ENCODE data around the gene ARHGAP6. TPM values are rescaled to one million over a fixed set of nuclear protein-coding genes. Genes with fewer than 3 reads are reported as not detected.
"Not testable (repeated sequence)": the region's sequence is repeated elsewhere in the genome, so short reads cannot be mapped to it uniquely, and the experiment has no call there.

Gene ARHGAP6
- total RNA-seq, 2 donors from 2014 or later = 1.4 to 5.6 TPM

- ATAC-seq (no peak), DNase-seq (no peak)
- intact Hi-C loops (cut with DNase I, micrococcal nuclease) = no loop called here
Observed at GRCh38 chrX:11580789-11581188, 84.9 kb downstream of the ARHGAP6 start.

- no peak for ATAC-seq
- intact Hi-C loops (cut with DNase I, micrococcal nuclease) = no loop called here
- DNase-seq = no peak
Observed at GRCh38 chrX:11579636-11580600, 85.8 kb downstream of the ARHGAP6 start.

GRCh38 chrX:11578301-11578700 lies 87.4 kb downstream of the ARHGAP6 start:
- DNase-seq; ATAC-seq; intact Hi-C loops (cut with DNase I, micrococcal nuclease): not testable (repeated sequence)

- ATAC-seq = no peak
- intact Hi-C loops (cut with DNase I, micrococcal nuclease) = no loop called here
- no peak for DNase-seq
Observed at GRCh38 chrX:11577603-11578002, 88.1 kb downstream of the ARHGAP6 start.

- ATAC-seq (no peak), DNase-seq (no peak)
- intact Hi-C loops (cut with DNase I, micrococcal nuclease) = no loop called here
Observed at GRCh38 chrX:11575332-11575731, 90.4 kb downstream of the ARHGAP6 start.

- no peak for DNase-seq
- intact Hi-C loops (cut with DNase I, micrococcal nuclease) = no loop called here
- ATAC-seq = no peak
Observed at GRCh38 chrX:11567528-11568220, 98.0 kb downstream of the ARHGAP6 start.

GRCh38 chrX:11566789-11567188 lies 98.9 kb downstream of the ARHGAP6 start:
- ATAC-seq (no peak), DNase-seq (no peak)
- intact Hi-C loops (cut with DNase I, micrococcal nuclease) = no loop called here

GRCh38 chrX:11566173-11566572 lies 99.5 kb downstream of the ARHGAP6 start:
- intact Hi-C loops (cut with DNase I, micrococcal nuclease) = no loop called here
- DNase-seq (no peak), ATAC-seq (no peak)

GRCh38 chrX:11564546-11564945 lies 101.2 kb downstream of the ARHGAP6 start:
- DNase-seq = no peak
- no peak for ATAC-seq
- intact Hi-C loops (cut with DNase I, micrococcal nuclease) = no loop called here

GRCh38 chrX:11562570-11562969 lies 103.2 kb downstream of the ARHGAP6 start:
- intact Hi-C loops (cut with DNase I, micrococcal nuclease) = no loop called here
- ATAC-seq = no peak

GRCh38 chrX:11558972-11559371 lies 106.7 kb downstream of the ARHGAP6 start:
- no peak for ATAC-seq
- DNase-seq = peak in 1 of 2 donors; percentile 18

More at GRCh38 chrX:11562570-11562969, 103.2 kb downstream of the ARHGAP6 start:
- DNase-seq = no peak

GRCh38 chrX:11557120-11557519 lies 108.6 kb downstream of the ARHGAP6 start:
- no peak for DNase-seq
- no peak for ATAC-seq
- intact Hi-C loops (cut with DNase I, micrococcal nuclease) = no loop called here

More at GRCh38 chrX:11558972-11559371, 106.7 kb downstream of the ARHGAP6 start:
- intact Hi-C loops (cut with DNase I, micrococcal nuclease) = no loop called here

GRCh38 chrX:11555759-11556158 lies 110.0 kb downstream of the ARHGAP6 start:
- intact Hi-C loops (cut with DNase I, micrococcal nuclease) = no loop called here
- no peak for ATAC-seq
- no peak for DNase-seq

GRCh38 chrX:11553594-11553993 lies 112.1 kb downstream of the ARHGAP6 start:
- DNase-seq (no peak), ATAC-seq (no peak)
- intact Hi-C loops (cut with DNase I, micrococcal nuclease) = no loop called here

- DNase-seq = no peak
- ATAC-seq = no peak
- intact Hi-C loops (cut with DNase I, micrococcal nuclease) = no loop called here
Observed at GRCh38 chrX:11551151-11551550, 114.6 kb downstream of the ARHGAP6 start.

GRCh38 chrX:11546917-11547316 lies 118.8 kb downstream of the ARHGAP6 start:
- DNase-seq = no peak
- intact Hi-C loops (cut with DNase I, micrococcal nuclease) = no loop called here
- ATAC-seq = no peak

- intact Hi-C loops (cut with DNase I, micrococcal nuclease) = no loop called here
- no peak for ATAC-seq
- no peak for DNase-seq
Observed at GRCh38 chrX:11543249-11543648, 122.5 kb downstream of the ARHGAP6 start.

GRCh38 chrX:11541510-11541909 lies 124.2 kb downstream of the ARHGAP6 start:
- ATAC-seq = no peak
- DNase-seq = no peak
- intact Hi-C loops (cut with DNase I, micrococcal nuclease) = no loop called here

GRCh38 chrX:11540532-11541377 lies 125.0 kb downstream of the ARHGAP6 start:
- no peak for DNase-seq
- ATAC-seq = no peak
- intact Hi-C loops (cut with DNase I, micrococcal nuclease) = no loop called here
